ENCODE results near the gene TOM1. TPM values are rescaled to one million over a fixed set of nuclear protein-coding genes. Genes with fewer than 3 reads are reported as not detected.
A peak's percentile ranks its signal among the peaks of the same experiment; 100 is the strongest.

The TOM1 gene
- total and polyA plus RNA-seq, 2 of the 13 experiments (the other 11 are each of a cell fraction or from before 2014, with no cell fraction given) = 30.8 to 87.3 TPM

DNA sequence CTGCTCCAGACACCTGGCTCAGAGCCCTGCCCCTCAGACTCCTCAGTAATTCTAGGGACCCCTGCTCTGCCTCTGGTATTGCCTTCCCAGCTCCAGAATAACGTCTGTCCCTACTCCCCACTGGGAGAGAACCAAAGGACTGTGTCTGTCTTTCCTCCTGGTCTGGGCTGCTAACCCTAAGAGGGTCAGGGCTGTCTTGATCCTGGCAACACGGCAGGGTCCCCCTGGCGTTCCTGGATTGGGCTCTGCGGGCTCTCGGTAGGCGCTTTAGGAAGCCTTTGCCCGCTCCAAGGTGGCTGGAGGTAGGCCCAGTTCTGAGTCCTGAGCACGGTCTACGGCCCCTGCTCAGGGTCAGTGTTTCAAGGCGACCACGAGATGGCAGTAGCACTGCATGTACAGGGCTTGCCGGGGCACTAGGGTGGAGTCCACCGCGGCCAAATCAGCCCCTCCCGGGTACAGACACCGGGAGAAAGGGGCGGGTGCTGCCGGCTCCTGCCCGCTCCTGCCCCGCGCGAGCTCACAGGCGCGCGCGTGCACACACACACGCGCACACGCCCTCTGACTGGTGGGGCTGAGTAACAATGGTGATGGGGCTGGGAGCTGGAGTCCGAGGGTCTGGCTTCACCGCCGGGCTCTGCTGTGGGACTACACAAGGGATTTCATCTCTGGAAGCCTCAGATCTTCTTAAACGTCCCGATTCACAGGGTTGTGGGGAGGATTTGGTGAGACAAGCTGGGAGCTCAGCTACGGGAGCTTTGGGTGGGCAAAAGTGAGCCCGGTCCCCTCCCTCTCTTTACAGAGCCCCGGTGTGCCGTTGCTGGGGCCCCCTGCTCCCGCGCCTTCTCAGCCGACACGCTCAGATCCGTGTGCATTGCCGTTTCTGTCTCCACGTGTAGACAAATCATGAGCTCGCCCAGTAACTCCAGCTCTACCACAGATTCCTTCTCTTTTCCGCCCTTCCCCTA, 51.1 kb downstream of the TOM1 start (continued):
- TF ChIP-seq, protein P1, sequence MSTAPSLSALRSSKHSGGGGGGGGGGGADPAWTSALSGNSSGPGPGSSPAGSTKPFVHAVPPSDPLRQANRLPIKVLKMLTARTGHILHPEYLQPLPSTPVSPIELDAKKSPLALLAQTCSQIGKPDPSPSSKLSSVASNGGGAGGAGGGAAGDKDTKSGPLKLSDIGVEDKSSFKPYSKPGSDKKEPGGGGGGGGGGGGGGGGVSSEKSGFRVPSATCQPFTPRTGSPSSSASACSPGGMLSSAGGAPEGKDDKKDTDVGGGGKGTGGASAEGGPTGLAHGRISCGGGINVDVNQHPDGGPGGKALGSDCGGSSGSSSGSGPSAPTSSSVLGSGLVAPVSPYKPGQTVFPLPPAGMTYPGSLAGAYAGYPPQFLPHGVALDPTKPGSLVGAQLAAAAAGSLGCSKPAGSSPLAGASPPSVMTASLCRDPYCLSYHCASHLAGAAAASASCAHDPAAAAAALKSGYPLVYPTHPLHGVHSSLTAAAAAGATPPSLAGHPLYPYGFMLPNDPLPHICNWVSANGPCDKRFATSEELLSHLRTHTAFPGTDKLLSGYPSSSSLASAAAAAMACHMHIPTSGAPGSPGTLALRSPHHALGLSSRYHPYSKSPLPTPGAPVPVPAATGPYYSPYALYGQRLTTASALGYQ (CRISPR knock-in tag; IDR thresholded peaks at IDR 0.05) = peak; percentile 53; the same call in 1 of the 2 replicates
- 0 out of 2 replicates have a peak, but pooled peaks have one; percentile 41 for TF ChIP-seq ARHGAP35 (CRISPR knock-in tag; IDR thresholded peaks at IDR 0.05; ENCODE audit: borderline replicate concordance)
- peak; percentile 10; the same call in 1 of the 2 replicates for TF ChIP-seq TBX2 (CRISPR knock-in tag; IDR thresholded peaks at IDR 0.05; ENCODE audit: borderline replicate concordance)
- peak; percentile 77; the same call in 1 of the 2 replicates for TF ChIP-seq MIER3 (CRISPR knock-in tag; IDR thresholded peaks at IDR 0.05; ENCODE audit: borderline replicate concordance)
- peak; percentile 69; the same call in 1 of the 2 replicates for TF ChIP-seq MIXL1 (CRISPR knock-in tag; IDR thresholded peaks at IDR 0.05)
- TF ChIP-seq, protein P2, sequence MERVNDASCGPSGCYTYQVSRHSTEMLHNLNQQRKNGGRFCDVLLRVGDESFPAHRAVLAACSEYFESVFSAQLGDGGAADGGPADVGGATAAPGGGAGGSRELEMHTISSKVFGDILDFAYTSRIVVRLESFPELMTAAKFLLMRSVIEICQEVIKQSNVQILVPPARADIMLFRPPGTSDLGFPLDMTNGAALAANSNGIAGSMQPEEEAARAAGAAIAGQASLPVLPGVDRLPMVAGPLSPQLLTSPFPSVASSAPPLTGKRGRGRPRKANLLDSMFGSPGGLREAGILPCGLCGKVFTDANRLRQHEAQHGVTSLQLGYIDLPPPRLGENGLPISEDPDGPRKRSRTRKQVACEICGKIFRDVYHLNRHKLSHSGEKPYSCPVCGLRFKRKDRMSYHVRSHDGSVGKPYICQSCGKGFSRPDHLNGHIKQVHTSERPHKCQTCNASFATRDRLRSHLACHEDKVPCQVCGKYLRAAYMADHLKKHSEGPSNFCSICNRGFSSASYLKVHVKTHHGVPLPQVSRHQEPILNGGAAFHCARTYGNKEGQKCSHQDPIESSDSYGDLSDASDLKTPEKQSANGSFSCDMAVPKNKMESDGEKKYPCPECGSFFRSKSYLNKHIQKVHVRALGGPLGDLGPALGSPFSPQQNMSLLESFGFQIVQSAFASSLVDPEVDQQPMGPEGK (CRISPR knock-in tag; IDR thresholded peaks at IDR 0.05) = peak; percentile 92
- no peak for TF ChIP-seq ZNF615 (CRISPR knock-in tag; IDR thresholded peaks at IDR 0.05; ENCODE audit: borderline replicate concordance)
- TF ChIP-seq PHF21A (CRISPR knock-in tag; IDR thresholded peaks at IDR 0.05) = no peak; the same call in none of the 2 replicates
- TF ChIP-seq, protein P3, sequence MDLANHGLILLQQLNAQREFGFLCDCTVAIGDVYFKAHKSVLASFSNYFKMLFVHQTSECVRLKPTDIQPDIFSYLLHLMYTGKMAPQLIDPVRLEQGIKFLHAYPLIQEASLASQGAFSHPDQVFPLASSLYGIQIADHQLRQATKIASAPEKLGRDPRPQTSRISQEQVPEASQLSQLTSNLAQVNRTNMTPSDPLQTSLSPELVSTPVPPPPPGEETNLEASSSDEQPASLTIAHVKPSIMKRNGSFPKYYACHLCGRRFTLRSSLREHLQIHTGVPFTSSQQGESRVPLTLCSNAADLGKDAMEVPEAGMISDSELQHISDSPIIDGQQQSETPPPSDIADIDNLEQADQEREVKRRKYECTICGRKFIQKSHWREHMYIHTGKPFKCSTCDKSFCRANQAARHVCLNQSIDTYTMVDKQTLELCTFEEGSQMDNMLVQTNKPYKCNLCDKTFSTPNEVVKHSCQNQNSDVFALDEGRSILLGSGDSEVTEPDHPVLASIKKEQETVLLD (CRISPR knock-in tag; IDR thresholded peaks at IDR 0.05; ENCODE audit: low read depth) = no peak
- no peak for TF ChIP-seq PCBP2 (optimal IDR thresholded peaks at IDR 0.05; ENCODE audit: low read depth, low read length, poor library complexity, severe bottlenecking)
- TF ChIP-seq, protein P4, sequence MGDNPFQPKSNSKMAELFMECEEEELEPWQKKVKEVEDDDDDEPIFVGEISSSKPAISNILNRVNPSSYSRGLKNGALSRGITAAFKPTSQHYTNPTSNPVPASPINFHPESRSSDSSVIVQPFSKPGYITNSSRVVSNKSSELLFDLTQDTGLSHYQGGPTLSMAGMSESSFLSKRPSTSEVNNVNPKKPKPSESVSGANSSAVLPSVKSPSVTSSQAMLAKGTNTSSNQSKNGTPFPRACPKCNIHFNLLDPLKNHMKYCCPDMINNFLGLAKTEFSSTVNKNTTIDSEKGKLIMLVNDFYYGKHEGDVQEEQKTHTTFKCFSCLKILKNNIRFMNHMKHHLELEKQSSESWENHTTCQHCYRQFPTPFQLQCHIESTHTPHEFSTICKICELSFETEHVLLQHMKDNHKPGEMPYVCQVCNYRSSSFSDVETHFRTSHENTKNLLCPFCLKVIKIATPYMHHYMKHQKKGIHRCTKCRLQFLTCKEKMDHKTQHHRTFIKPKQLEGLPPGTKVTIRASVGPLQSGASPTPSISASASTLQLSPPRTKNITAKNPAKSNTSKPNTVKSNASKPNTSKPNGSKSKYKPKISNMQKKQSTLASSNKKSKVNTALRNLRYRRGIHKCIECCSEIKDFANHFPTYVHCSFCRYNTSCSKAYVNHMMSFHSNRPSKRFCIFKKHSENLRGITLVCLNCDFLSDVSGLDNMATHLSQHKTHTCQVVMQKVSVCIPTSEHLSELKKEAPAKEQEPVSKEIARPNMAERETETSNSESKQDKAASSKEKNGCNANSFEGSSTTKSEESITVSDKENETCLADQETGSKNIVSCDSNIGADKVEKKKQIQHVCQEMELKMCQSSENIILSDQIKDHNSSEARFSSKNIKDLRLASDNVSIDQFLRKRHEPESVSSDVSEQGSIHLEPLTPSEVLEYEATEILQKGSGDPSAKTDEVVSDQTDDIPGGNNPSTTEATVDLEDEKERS (CRISPR knock-in tag; IDR thresholded peaks at IDR 0.05) = 0 out of 2 replicates have a peak, but pooled peaks have one; percentile 11
- no peak for TF ChIP-seq ZNF256 (CRISPR knock-in tag; conservative IDR thresholded peaks at IDR 0.05)
- no peak for TF ChIP-seq ZNF138 (CRISPR knock-in tag; IDR thresholded peaks at IDR 0.05; ENCODE audit: low read depth)
- no peak for TF ChIP-seq EED (CRISPR knock-in tag; IDR thresholded peaks at IDR 0.05)
- 0 out of 2 replicates have a peak, but pooled peaks have one; percentile 62 for TF ChIP-seq ZIK1 (CRISPR knock-in tag; IDR thresholded peaks at IDR 0.05; ENCODE audit: borderline replicate concordance, low read depth)
- TF ChIP-seq, protein P5, sequence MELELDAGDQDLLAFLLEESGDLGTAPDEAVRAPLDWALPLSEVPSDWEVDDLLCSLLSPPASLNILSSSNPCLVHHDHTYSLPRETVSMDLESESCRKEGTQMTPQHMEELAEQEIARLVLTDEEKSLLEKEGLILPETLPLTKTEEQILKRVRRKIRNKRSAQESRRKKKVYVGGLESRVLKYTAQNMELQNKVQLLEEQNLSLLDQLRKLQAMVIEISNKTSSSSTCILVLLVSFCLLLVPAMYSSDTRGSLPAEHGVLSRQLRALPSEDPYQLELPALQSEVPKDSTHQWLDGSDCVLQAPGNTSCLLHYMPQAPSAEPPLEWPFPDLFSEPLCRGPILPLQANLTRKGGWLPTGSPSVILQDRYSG (CRISPR knock-in tag; IDR thresholded peaks at IDR 0.05) = no peak
